NCI-H526 treated with DMSO at 0.1 percent for 48 hours (cell line): ENCODE results near the gene PRSS50.

Experiments used
- DNase-seq: peaks from one replicate; lab custom pipeline; 2025; lab: John Stamatoyannopoulos, UW

Gene PRSS50

GRCh38 chr3:46725621-46726314 is 8.1 kb upstream of the PRSS50 start:
- DNase-seq, result no peak

GRCh38 chr3:46724424-46724823 is 6.8 kb upstream of the PRSS50 start:
- no peak for DNase-seq

GRCh38 chr3:46722443-46722842 is 4.8 kb upstream of the PRSS50 start:
- no peak for DNase-seq

DNA sequence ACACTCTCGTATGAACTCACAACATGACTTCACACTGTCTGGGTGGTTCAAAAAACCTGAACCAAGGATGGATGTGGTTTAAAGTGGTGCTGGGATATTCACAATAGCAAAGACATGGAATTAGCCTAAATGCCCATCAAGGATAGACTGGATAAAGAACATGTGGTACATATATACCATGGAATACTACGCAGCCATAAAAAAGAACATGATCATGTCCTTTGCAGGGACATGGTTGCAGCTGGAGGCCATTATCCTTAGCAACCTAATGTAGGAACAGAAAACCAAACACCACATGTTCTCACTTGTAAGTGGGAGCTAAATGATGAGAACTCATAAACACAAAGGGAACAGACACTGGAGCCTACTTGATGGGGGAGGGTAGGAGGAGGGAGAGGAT is 3.3 kb upstream of the PRSS50 start:
- no peak for DNase-seq

DNA sequence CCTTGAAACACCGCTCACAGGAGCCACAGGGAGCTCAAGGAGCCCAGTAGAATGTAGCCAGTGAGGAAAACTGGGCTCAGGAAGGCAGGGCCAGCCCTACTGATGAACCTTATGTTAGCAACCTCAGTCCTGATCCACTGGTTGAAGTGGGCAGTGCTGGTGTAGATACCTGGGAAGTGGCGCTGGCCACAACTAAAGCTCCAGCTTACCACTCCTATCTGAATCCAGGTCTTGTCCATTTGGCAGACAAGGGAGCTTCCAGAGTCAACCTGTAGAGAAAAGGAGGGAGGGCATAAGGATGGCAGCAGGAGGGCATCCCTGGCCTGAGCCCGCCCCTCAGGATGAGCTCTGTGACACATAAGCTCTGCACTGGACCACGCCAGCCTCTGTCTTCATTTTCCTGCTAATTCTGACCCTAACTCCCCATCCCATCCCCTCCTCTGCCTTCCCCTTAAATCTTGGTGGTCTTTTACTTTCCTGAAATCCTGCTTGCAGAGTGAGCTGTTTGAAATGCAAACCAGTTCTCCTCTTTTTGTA is 2.1 kb upstream of the PRSS50 start:
- no peak for DNase-seq

GRCh38 chr3:46719044-46719565 is 1.4 kb upstream of the PRSS50 start:
- DNase-seq, result no peak

DNA sequence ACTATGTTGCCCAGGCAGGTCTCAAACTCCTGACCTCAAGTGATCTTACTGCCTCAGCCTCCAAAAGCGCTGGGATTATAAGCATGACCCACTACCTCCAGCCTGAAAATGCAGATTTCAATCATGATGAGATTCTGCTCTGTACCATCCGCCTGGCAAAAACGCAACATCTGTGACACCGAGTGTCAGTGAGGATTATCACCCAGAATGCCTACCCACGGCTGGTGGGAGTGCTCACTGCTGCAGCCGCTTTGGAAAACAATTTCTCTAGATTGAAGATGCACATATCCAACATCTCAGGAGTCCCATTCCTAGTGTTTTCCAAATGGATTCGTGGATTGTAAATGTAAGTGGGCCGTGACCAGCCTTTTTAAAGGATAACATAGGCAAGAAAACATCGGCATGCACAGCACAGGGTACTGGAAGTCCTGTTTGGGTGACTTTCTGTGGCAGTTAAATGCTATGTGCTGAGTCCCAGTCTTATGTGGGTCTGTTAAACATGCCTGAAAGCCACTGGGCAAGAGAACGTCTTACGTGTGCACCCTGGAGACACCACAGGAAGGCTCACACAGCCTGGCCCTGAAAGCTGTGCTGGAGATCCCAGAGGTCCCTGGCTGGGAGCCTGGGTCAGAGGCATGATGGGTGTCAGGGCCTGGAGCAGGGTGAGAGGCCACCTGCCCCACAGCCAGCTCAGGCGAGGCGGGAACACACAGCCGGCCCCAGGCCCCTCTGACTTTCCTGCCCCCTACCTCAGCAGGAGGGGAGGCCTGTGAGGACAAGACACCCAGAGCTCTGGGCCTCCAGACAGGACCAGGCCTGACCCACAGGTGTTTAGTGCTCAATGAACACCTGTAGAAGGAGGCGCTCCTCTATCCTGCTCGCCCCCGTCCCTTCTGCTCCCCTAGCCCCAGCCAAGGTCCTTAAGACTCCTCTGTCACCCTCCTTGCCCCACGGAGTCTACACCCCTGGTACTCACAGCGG is 918 bp downstream of the PRSS50 start:
- no peak for DNase-seq

- DNase-seq, result no peak
Measured at GRCh38 chr3:46715507-46716175, 2.0 kb downstream of the PRSS50 start.

DNA sequence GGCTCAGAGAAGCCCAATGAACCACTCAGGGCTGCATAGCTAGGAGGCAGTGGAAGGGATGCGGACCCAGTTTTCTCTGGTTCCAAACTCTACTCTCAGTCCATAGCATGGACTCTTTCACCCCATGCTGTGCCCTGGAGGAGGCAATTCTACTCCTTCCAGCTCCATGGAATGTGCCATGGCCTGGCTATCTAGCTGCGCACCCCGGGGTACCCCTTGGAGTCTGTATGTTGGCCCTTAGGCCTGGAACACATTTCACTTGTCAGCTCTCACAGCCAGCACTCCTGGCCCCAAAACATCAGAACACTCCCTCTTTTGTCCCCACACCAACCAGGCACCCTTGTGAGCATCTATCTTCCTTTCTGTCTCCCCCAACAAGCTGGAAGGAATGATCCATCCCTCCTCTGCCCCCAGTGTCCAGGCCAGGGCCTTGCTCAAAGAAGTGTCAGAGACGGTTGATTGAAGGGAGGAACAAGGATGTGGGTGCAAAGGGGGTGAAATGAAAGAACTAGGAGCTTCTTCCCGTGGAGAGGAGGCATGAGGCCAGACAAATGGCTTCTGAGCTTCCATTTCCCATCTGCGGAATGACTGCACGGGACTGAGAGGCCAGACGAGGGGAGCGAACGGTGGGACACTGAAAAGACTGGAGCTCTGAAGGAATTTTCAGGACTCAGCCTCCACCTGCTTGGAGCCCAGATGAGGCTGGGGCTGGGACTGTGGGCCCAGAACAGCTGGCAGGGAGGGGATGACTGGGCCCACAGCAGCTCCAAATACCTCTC is 2.8 kb downstream of the PRSS50 start:
- no peak for DNase-seq

DNA sequence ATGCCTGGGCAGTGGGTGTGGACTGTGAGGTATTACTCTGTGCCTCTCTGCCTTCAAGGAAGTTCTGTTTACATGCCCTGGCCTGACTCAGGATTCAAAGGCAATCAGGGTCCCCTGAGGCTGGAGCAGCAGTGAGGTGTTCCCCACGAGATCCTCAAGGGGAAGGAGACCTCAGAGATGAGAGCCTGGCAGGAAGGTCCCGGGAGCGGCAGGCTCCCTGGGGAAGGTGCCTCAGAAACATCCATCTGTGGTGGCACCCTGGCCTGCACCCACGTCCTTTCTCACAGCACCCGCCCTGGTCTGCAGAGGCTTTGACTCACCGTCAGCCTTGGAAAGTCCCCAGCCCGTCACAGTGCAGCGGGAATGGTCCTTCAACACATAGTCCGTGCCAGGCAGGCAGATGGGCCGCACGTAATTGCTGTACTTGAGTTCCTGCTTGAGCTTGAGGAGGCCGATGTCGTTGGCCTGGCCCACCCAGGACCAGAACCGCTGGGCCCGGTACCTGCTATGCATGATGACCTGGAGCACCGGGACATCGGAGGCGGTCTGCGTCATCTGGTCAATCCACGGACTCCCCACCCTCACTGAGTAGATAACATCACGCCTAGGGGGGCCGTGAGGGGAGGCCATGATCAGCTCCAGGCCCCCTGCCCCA is 3.6 kb downstream of the PRSS50 start:
- DNase-seq, result no peak

GRCh38 chr3:46713050-46713897 is 4.4 kb downstream of the PRSS50 start:
- no peak for DNase-seq

GRCh38 chr3:46712191-46713049 is 5.2 kb downstream of the PRSS50 start:
- DNase-seq, result no peak

DNA sequence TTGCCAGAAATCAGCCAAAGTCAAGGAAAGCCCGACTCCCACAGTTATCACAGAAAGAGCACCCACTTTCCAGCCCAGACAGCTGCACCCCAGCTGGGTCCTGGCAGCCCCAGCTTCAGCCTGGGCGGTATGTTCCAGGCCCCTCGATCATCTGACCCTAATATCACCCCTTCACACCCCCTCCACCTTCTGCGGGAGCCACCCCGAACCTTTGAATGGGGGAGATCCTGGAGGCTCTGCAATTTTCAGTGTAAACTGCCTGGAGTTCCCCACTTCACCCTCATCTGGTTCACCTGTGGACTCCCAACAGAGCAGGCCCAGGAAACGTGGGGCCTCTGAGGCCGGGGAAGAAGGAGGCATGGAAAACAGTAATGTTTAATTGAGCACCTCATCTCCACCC is 5.9 kb downstream of the PRSS50 start:
- DNase-seq, result no peak

- DNase-seq, result no peak
Measured at GRCh38 chr3:46711305-46711704, 6.4 kb downstream of the PRSS50 start.

DNA sequence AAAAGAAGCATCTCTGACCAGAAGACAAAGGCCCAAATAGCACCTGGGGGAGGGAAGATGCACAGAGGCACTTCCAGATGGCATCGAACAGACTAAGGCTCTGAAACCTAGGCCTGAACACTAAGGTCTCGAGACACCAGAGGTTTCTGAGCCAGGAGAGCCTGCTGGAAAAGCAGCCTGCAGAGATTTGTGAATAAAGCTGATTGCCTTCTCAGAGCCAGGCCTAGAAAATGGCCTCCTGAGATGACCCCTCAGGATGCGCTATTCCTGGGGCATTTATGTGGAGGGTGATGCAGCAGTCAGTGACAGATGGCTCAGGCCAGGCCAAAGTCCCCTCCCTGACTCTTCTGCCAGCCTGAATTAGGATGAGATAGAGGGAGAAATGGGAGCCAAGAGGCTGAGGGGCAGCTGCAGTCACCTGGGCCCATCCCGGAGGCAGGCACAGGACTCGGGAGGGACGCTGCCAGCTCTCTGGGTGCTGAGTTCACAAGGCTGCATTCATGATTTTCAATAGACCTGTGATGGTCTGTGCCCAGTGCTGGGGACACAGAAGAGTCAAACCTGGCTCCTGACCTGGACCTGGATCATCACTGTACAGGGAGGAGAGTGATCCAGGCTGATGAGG is 6.9 kb downstream of the PRSS50 start:
- DNase-seq, result no peak

DNA sequence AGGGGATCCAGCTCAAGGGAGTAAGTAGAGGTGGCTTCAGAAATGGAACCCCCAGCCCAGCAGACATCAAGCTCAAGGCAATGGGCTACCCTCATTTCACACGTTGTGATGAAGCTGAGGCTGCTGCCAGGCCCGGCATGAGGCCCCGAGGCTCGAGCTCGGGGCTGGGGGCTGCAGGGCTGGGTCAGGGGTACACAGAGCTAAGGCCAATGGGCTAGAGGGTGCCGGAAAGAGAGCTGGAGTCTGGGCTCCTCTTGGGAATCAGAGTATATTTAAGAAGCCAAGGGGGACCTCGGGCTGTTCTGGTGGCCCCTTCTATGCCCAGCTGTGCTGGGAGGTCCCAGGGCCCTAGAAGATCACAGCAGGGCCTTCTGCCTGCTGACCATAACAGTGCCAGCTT is 7.4 kb downstream of the PRSS50 start:
- no peak for DNase-seq

DNA sequence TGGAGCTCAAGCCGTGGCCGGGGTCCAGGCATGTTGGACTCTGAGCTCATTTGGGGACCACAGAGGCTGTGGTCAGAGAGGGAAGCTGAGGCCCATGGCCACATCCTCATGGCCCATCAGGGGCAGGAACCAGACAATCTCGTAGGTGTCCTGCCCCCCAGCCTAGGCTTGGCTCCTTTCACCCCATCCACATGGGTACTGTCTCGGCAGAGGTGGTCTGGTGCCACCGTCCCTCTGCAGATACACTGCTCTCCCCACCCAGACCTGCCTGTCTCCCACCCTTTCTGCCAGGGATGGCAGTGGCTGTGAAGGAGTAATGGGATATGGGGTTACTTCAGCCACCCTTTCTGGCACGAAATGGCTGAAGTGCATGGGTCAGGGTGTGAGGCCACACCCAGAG is 7.9 kb downstream of the PRSS50 start:
- no peak for DNase-seq

- no peak for DNase-seq
Measured at GRCh38 chr3:46709157-46709654, 8.5 kb downstream of the PRSS50 start.
